A549 (cell line): Measurements from ENCODE around the gene EDNRA. TPM values are rescaled to one million over a fixed set of nuclear protein-coding genes. Genes with fewer than 3 reads are reported as not detected.
A peak's percentile ranks its signal among the peaks of the same experiment; 100 is the strongest.

Experiments used
- ATAC-seq, 2 experiments: fragments of 200-7000 bp in 1 of 2; fragments of >200 bp in 1 of 2; cut with Nextera tagmentation in 1 of 2; cut with Tn5 transposase in 1 of 2; 3 replicates each; pipeline versions ENCODE4 v1.8.0 to v1.9.1; 2018 to 2020; ENCODE audit warnings: mild to moderate bottlenecking in 1 of 2, moderate library complexity in 1 of 2
- CTCF ChIA-PET: fragments of 300-600 bp; sonication (Branson Sonifier 250); formaldehyde crosslinking; extraction: SDS; loops from one replicate; lab custom pipeline; 2021; ENCODE audit warnings: antibody characterized with exemption, inconsistent platforms; lab: Yijun Ruan, JAX
- POLR2A ChIA-PET: fragments of 350-600 bp; formaldehyde crosslinking; extraction: SDS; loops from one replicate; lab custom pipeline; 2021; ENCODE audit warnings: antibody characterized with exemption, inconsistent platforms; lab: Yijun Ruan, JAX
- DNase-seq, 2 experiments: peaks; one replicate each; pipeline versions ENCODE4 v3.0.0 to v3.0.0-alpha.2; 2011 to 2016; ENCODE audit warnings: low read depth in 1 of 2, low spot score in 1 of 2
- FAIRE-seq: peaks from 2 replicates; lab custom pipeline; 2011; peaks lifted over from hg19 to GRCh38; lab: Jason Lieb, UNC
- H3K27ac ChIP-seq, 2 experiments: fragments of >200 bp; sonication (Bioruptor Twin); formaldehyde crosslinking; 3 replicates each; pipeline ENCODE4 v1.5.1; 2016 to 2017
- H3K4me1 ChIP-seq: fragments of >200 bp; sonication (Bioruptor Twin); formaldehyde crosslinking; 3 replicates; pipeline ENCODE4 v1.6.1; 2016
- H3K4me2 ChIP-seq: fragments of >200 bp; sonication (Bioruptor Twin); formaldehyde crosslinking; 3 replicates; pipeline ENCODE4 v1.6.1; 2016
- H3K4me3 ChIP-seq: fragments of >200 bp; sonication (Bioruptor Twin); formaldehyde crosslinking; 3 replicates; pipeline ENCODE4 v1.5.1; 2016
- H3K9me3 ChIP-seq: fragments of >200 bp; sonication (Bioruptor Twin); formaldehyde crosslinking; 3 replicates; pipeline ENCODE4 v1.6.1; 2016
- BHLHE40 ChIP-seq: IDR thresholded peaks from 2 replicates; pipeline ENCODE4 v1.6.1; 2012; ENCODE audit warnings: low read depth, low read length, inconsistent platforms
- CBX2 ChIP-seq: fragments of 200-600 bp; sonication (generic); IDR thresholded peaks from 2 replicates; pipeline ENCODE4 v1.6.1; 2016; ENCODE audit warnings: low read depth, mild to moderate bottlenecking, borderline replicate concordance
- CBX8 ChIP-seq: fragments of 200-600 bp; sonication (generic); IDR thresholded peaks from 2 replicates; pipeline ENCODE4 v1.6.1; 2016
- CEBPB ChIP-seq, 2 experiments: fragments of >200 bp in 1 of 2; sonication (Bioruptor Twin) in 1 of 2; formaldehyde crosslinking in 1 of 2; IDR thresholded peaks; 2 replicates each; pipeline ENCODE4 v1.6.1; 2012 to 2016
- CHD2 ChIP-seq: fragments of 150-350 bp; IDR thresholded peaks from 2 replicates; pipeline ENCODE4 v1.6.1; 2014; ENCODE audit warnings: low read length; ENCODE audit not compliant: partially characterized antibody
- E2F6 ChIP-seq: IDR thresholded peaks from 2 replicates; pipeline ENCODE4 v1.6.1; 2012; ENCODE audit warnings: low read depth, borderline replicate concordance
- ESRRA ChIP-seq: fragments of 150-350 bp; IDR thresholded peaks from 2 replicates; pipeline ENCODE4 v1.6.1; 2014; ENCODE audit warnings: mild to moderate bottlenecking, low read length, borderline replicate concordance
- FOSL2 ChIP-seq, 2 experiments: fragments of 450-650 bp in 1 of 2; fragments of >200 bp in 1 of 2; sonication (Bioruptor Twin) in 1 of 2; formaldehyde crosslinking; IDR thresholded peaks; 2 replicates each; pipeline versions ENCODE4 v1.5.0 to v1.6.1; 2016 to 2020; ENCODE audit warnings: mild to moderate bottlenecking in 1 of 2, moderate library complexity in 1 of 2
- HDAC2 ChIP-seq: fragments of 200-600 bp; sonication (generic); IDR thresholded peaks from 2 replicates; pipeline ENCODE4 v1.6.1; 2016
- HEYL ChIP-seq: fragments of 250-450 bp; sonication (Bioruptor Pico); IDR thresholded peaks from 2 replicates; pipeline ENCODE4 v1.8.0; 2021; ENCODE audit warnings: mild to moderate bottlenecking, moderate library complexity
- HOXA7 ChIP-seq: fragments of 250-450 bp; sonication (Bioruptor Pico); IDR thresholded peaks from 2 replicates; pipeline ENCODE4 v1.5.0; 2020; ENCODE audit warnings: mild to moderate bottlenecking, moderate library complexity
- JUN ChIP-seq, 2 experiments: fragments of >200 bp; sonication (Bioruptor Twin); formaldehyde crosslinking; IDR thresholded peaks; 2 replicates in 1 of 2; 3 replicates in 1 of 2; pipeline ENCODE4 v1.6.1; 2016 to 2017
- KDM5A ChIP-seq: fragments of 200-600 bp; sonication (generic); IDR thresholded peaks from 2 replicates; pipeline ENCODE4 v1.6.1; 2016; ENCODE audit warnings: antibody characterized with exemption, mild to moderate bottlenecking
- MAFK ChIP-seq: fragments of 450-650 bp; IDR thresholded peaks from 2 replicates; pipeline ENCODE4 v1.6.1; 2014; ENCODE audit not compliant: partially characterized antibody
- MYC ChIP-seq: IDR thresholded peaks from 2 replicates; pipeline ENCODE4 v1.6.1; 2012; ENCODE audit warnings: mild to moderate bottlenecking, inconsistent platforms, low read length, improper control_type of control experiment, borderline replicate concordance
- PHF8 ChIP-seq: fragments of 200-600 bp; sonication (generic); IDR thresholded peaks from 2 replicates; pipeline ENCODE4 v1.6.1; 2016; ENCODE audit warnings: low read depth, mild to moderate bottlenecking, antibody characterized with exemption, moderate library complexity, borderline replicate concordance
- POLR2A ChIP-seq: IDR thresholded peaks from 2 replicates; pipeline ENCODE4 v1.6.1; 2012; ENCODE audit warnings: mild to moderate bottlenecking, low read length
- TP53 ChIP-seq: fragments of 250-450 bp; sonication (Bioruptor Pico); IDR thresholded peaks from 2 replicates; pipeline ENCODE4 v1.5.0; 2021; ENCODE audit warnings: mild to moderate bottlenecking, moderate library complexity
- USF2 ChIP-seq: fragments of 450-650 bp; IDR thresholded peaks from 2 replicates; pipeline ENCODE4 v1.6.1; 2014; ENCODE audit warnings: antibody characterized with exemption
- ZC3H11A ChIP-seq: fragments of 450-650 bp; IDR thresholded peaks from 2 replicates; pipeline ENCODE4 v1.6.1; 2014; ENCODE audit warnings: antibody characterized with exemption, mild to moderate bottlenecking
- ZNF302 ChIP-seq: fragments of 250-450 bp; sonication (Bioruptor Pico); IDR thresholded peaks from 2 replicates; pipeline ENCODE4 v1.9.0; 2021; ENCODE audit warnings: inconsistent platforms, mild to moderate bottlenecking, moderate library complexity
- ZSCAN20 ChIP-seq: fragments of 250-450 bp; sonication (Bioruptor Pico); IDR thresholded peaks from 2 replicates; pipeline ENCODE4 v1.8.0; 2022; ENCODE audit warnings: mild to moderate bottlenecking, moderate library complexity
- WGBS: methylation state at CpG from one replicate; pipeline ENCODE4 v1.1.6; 2017; ENCODE audit errors: missing lambda C conversion rate; 5-methylcytosine and 5-hydroxymethylcytosine counted together
- polyA plus RNA-seq, 4 experiments: library from polyadenylated mRNA; depleted of rRNA in 3 of 4; stranded (reverse); fragments of >200 nt; fragmentation: RNase III in 1 of 4; extraction: RNeasy Plus Mini Kit Qiagen cat#74134 plus additional on column Dnase treatment in 1 of 4; gene quantifications; 2 replicates in 3 of 4; 3 replicates in 1 of 4; pipeline ENCODE4 v1.2.3, GENCODE V29; 2011 to 2017
- TF ChIP-seq, protein P1 (sequence below): fragments of >200 bp; sonication (Bioruptor Twin); formaldehyde crosslinking; IDR thresholded peaks from 3 replicates; pipeline ENCODE4 v1.6.1; 2016
- TF ChIP-seq, protein P2 (sequence below): fragments of 250-450 bp; sonication (Bioruptor Pico); IDR thresholded peaks from 2 replicates; pipeline ENCODE4 v1.5.0; 2020; ENCODE audit warnings: low read depth, mild to moderate bottlenecking, moderate library complexity

The EDNRA gene
- polyA plus RNA-seq, 2 of the 4 experiments (the other 2 are of a cell fraction), result 0.09 to 0.40 TPM

- Histone ChIP-seq H3K4me2 (no peak overlapping the region; the same call in 2 of the 3 replicates), H3K4me1 (peaks cover 22% of the 10 kb centered on the region), H3K27ac (no peak overlapping the region), H3K4me3 (no peak overlapping the region), H3K9me3 (no peaks in the 10 kb centered on the region)
- ChIA-PET CTCF (interaction anchor here (1.4 to 3.4 kb wide), 2 partner anchors 8 to 284 kb away, joined by 4 to 13 read pairs; no protein-coding TSS in a partner anchor), POLR2A (no interaction called here)
- no peak for ATAC-seq
- 0 out of 4 replicates have a peak, but pooled peaks of 1 of the 2 experiments have one; percentile 35 for TF ChIP-seq CEBPB (IDR thresholded peaks at IDR 0.05)
- TF ChIP-seq CBX2, result no peak
- peak in 1 of 2 experiments; percentile 21 for DNase-seq
- FAIRE-seq, result no peak
These were observed 101.6 kb downstream of the EDNRA start for GRCh38 chr4:147582386-147583060.

GRCh38 chr4:147583876-147584275 lies 103.0 kb downstream of the EDNRA start:
- ATAC-seq (no peak), DNase-seq (no peak), FAIRE-seq (no peak)
- Histone ChIP-seq H3K4me3 (no peak overlapping the region), H3K4me2 (no peak overlapping the region), H3K9me3 (no peaks in the 10 kb centered on the region), H3K27ac (no peak overlapping the region), H3K4me1 (peaks cover 10% of the 10 kb centered on the region; the same call in 2 of the 3 replicates)
- ChIA-PET CTCF (interaction anchor here (0.7 to 1.3 kb wide), 2 partner anchors 65 to 423 kb away, joined by 3 to 4 read pairs; no protein-coding TSS in a partner anchor), POLR2A (no interaction called here)
- 59% methylated on average over 1 of the region's 1 CpG for WGBS
- TF ChIP-seq JUN (IDR thresholded peaks at IDR 0.05) (no peak), MAFK (no peak), TP53 (CRISPR knock-in tag) (no peak), ZC3H11A (no peak), FOSL2 (IDR thresholded peaks at IDR 0.05) (no peak), FOSL2 (CRISPR knock-in tag; IDR thresholded peaks at IDR 0.05) (no peak), CHD2 (no peak), KDM5A (no peak), BHLHE40 (no peak), POLR2A (no peak), MYC (no peak), HOXA7 (CRISPR knock-in tag) (no peak), ZSCAN20 (CRISPR knock-in tag) (no peak)
- TF ChIP-seq, protein P1, sequence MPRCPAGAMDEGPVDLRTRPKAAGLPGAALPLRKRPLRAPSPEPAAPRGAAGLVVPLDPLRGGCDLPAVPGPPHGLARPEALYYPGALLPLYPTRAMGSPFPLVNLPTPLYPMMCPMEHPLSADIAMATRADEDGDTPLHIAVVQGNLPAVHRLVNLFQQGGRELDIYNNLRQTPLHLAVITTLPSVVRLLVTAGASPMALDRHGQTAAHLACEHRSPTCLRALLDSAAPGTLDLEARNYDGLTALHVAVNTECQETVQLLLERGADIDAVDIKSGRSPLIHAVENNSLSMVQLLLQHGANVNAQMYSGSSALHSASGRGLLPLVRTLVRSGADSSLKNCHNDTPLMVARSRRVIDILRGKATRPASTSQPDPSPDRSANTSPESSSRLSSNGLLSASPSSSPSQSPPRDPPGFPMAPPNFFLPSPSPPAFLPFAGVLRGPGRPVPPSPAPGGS, result no peak

- POLR2A ChIA-PET, result no interaction called here
- Histone ChIP-seq H3K9me3 (no peaks in the 10 kb centered on the region), H3K4me3 (no peak overlapping the region), H3K27ac (no peak overlapping the region), H3K4me2 (no peak overlapping the region), H3K4me1 (peaks cover 17% of the 10 kb centered on the region; the same call in 2 of the 3 replicates)
- TF ChIP-seq, protein P1, result no peak
- no peak for TF ChIP-seq TP53 (CRISPR knock-in tag)
- TF ChIP-seq CHD2, result no peak
- TF ChIP-seq HOXA7 (CRISPR knock-in tag), result no peak
- TF ChIP-seq HDAC2, result no peak
- TF ChIP-seq ZNF302 (CRISPR knock-in tag), result no peak
- TF ChIP-seq PHF8, result no peak
- TF ChIP-seq E2F6, result no peak
- TF ChIP-seq ESRRA, result no peak
- TF ChIP-seq, protein P2, sequence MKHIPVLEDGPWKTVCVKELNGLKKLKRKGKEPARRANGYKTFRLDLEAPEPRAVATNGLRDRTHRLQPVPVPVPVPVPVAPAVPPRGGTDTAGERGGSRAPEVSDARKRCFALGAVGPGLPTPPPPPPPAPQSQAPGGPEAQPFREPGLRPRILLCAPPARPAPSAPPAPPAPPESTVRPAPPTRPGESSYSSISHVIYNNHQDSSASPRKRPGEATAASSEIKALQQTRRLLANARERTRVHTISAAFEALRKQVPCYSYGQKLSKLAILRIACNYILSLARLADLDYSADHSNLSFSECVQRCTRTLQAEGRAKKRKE (CRISPR knock-in tag), result no peak
- no peak for TF ChIP-seq HEYL
- TF ChIP-seq MAFK, result no peak
- TF ChIP-seq POLR2A, result no peak
- no peak for TF ChIP-seq CBX8
- no peak for TF ChIP-seq ZC3H11A
- no peak for TF ChIP-seq USF2
- WGBS, result 45% methylated on average over 3 of the region's 3 CpGs
- no peak for DNase-seq
- CTCF ChIA-PET, result interaction anchor here (1.3 to 1.6 kb wide), 2 partner anchors 67 to 425 kb away, joined by 3 to 8 read pairs; no protein-coding TSS in a partner anchor
- no peak for ATAC-seq
- FAIRE-seq, result no peak
These were observed 105.1 kb downstream of the EDNRA start for GRCh38 chr4:147586032-147586431.
